HEK293 (cell line): Measurements from ENCODE around the gene SDR42E1.

Source experiments
- CTCF ChIA-PET: fragments of 350-600 bp; formaldehyde crosslinking; extraction: SDS; loops from one replicate; lab custom pipeline; 2021; ENCODE audit warnings: antibody characterized with exemption; lab: Yijun Ruan, JAX
- POLR2A ChIA-PET: fragments of 300-600 bp; formaldehyde crosslinking; extraction: SDS; loops from one replicate; lab custom pipeline; 2020; ENCODE audit warnings: antibody characterized with exemption, inconsistent platforms; lab: Yijun Ruan, JAX
- H3K27ac ChIP-seq: fragments of 200-500 bp; sonication (Bioruptor generic); 2 replicates; pipeline ENCODE4 v1.5.1; 2014; ENCODE audit warnings: low read depth, low read length, control low read depth, inconsistent platforms; ENCODE audit errors: extremely low read depth
- H3K36me3 ChIP-seq, 2 experiments: fragments of 200-500 bp in 1 of 2; sonication (Bioruptor generic) in 1 of 2; 1 replicate in 1 of 2; 2 replicates in 1 of 2; pipeline ENCODE4 v1.5.1; 2014 to 2017; ENCODE audit warnings: inconsistent platforms in 2 of 2, low read length in 2 of 2; ENCODE audit not compliant: control insufficient read depth in 2 of 2, insufficient read depth in 1 of 2
- H3K4me1 ChIP-seq: fragments of 200-500 bp; sonication (Bioruptor generic); 2 replicates; pipeline ENCODE4 v1.5.1; 2014; ENCODE audit warnings: mild to moderate bottlenecking, low read length, inconsistent platforms; ENCODE audit not compliant: control insufficient read depth, insufficient read depth
- H3K4me3 ChIP-seq: 2 replicates; pipeline ENCODE4 v1.5.1; 2011; ENCODE audit warnings: low read depth, mild to moderate bottlenecking, control low read depth, low read length, moderate library complexity
- H3K9me3 ChIP-seq: fragments of 200-500 bp; sonication (Bioruptor generic); 2 replicates; pipeline ENCODE4 v1.5.1; 2014; ENCODE audit warnings: low read depth, low read length, inconsistent platforms; ENCODE audit not compliant: control insufficient read depth, insufficient read depth
- GFI1B ChIP-seq: fragments of 450-650 bp; formaldehyde crosslinking; IDR thresholded peaks from 2 replicates; pipeline ENCODE4 v1.5.1; 2016; ENCODE audit warnings: missing biosample characterization, missing genetic modification characterization
- GLIS2 ChIP-seq: fragments of 450-650 bp; formaldehyde crosslinking; IDR thresholded peaks from 2 replicates; pipeline ENCODE4 v1.5.1; 2016; ENCODE audit warnings: missing biosample characterization, missing genetic modification characterization
- KLF10 ChIP-seq: fragments of 450-650 bp; IDR thresholded peaks from 2 replicates; pipeline ENCODE4 v1.5.1; 2018; ENCODE audit warnings: missing biosample characterization, mild to moderate bottlenecking, missing genetic modification characterization
- SP2 ChIP-seq: fragments of 450-650 bp; formaldehyde crosslinking; IDR thresholded peaks from 2 replicates; pipeline ENCODE4 v1.5.1; 2016; ENCODE audit warnings: missing biosample characterization, missing genetic modification characterization
- ZNF175 ChIP-seq: fragments of 450-650 bp; formaldehyde crosslinking; IDR thresholded peaks from 2 replicates; pipeline ENCODE4 v1.5.1; 2016; ENCODE audit warnings: missing biosample characterization, missing genetic modification characterization
- ZNF324 ChIP-seq: fragments of 450-650 bp; formaldehyde crosslinking; IDR thresholded peaks from 2 replicates; pipeline ENCODE4 v1.5.1; 2016; ENCODE audit warnings: missing biosample characterization, missing genetic modification characterization
- ZNF391 ChIP-seq: fragments of 450-650 bp; formaldehyde crosslinking; IDR thresholded peaks from 2 replicates; pipeline ENCODE4 v1.5.1; 2016; ENCODE audit warnings: low read depth, missing biosample characterization, missing genetic modification characterization, borderline replicate concordance
- ZNF423 ChIP-seq: fragments of 450-650 bp; formaldehyde crosslinking; IDR thresholded peaks from 2 replicates; pipeline ENCODE4 v1.5.1; 2016; ENCODE audit warnings: missing biosample characterization, missing genetic modification characterization
- ZNF48 ChIP-seq: fragments of 450-650 bp; formaldehyde crosslinking; IDR thresholded peaks from 2 replicates; pipeline ENCODE4 v1.5.1; 2016; ENCODE audit warnings: missing biosample characterization, missing genetic modification characterization
- ZNF623 ChIP-seq: fragments of 450-650 bp; formaldehyde crosslinking; IDR thresholded peaks from 2 replicates; pipeline ENCODE4 v1.5.1; 2016; ENCODE audit warnings: missing biosample characterization, missing genetic modification characterization
- ZNF777 ChIP-seq: fragments of 450-650 bp; formaldehyde crosslinking; IDR thresholded peaks from 2 replicates; pipeline ENCODE4 v1.5.1; 2017; ENCODE audit warnings: missing biosample characterization, missing genetic modification characterization, borderline replicate concordance
- TF ChIP-seq, protein P1 (sequence below): fragments of 450-650 bp; formaldehyde crosslinking; conservative IDR thresholded peaks from 2 replicates; pipeline ENCODE4 v1.5.1; 2016; ENCODE audit warnings: low read depth, missing biosample characterization, missing genetic modification characterization
- TF ChIP-seq, protein P2 (sequence below): fragments of 450-650 bp; formaldehyde crosslinking; IDR thresholded peaks from 2 replicates; pipeline ENCODE4 v1.5.1; 2016; ENCODE audit warnings: missing biosample characterization, missing genetic modification characterization, borderline replicate concordance
- TF ChIP-seq, protein P3 (sequence below): fragments of 450-650 bp; formaldehyde crosslinking; IDR thresholded peaks from 2 replicates; pipeline ENCODE4 v1.5.1; 2017; ENCODE audit warnings: missing biosample characterization, mild to moderate bottlenecking, missing genetic modification characterization, moderate library complexity

Gene SDR42E1

DNA sequence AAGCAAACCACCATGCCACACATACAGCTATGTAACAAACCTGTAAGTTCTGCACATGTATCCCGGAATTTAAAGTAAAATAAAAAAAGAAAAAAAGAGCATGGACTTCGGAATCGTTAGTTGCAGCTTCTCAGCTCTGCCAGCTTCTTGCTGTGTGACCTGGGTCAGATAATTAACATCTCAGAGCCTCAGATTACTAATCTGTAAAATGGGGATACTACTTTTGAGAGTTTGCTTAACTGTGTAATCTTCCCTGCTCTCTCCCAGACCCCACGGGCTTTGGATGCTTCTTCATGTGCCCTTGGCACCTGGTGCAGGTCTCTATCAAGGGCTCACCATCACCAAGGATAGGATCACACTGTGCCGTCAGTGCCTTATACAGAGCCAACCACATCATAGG lies 40.4 kb upstream of the SDR42E1 start (continued):
- TF ChIP-seq, protein P1, sequence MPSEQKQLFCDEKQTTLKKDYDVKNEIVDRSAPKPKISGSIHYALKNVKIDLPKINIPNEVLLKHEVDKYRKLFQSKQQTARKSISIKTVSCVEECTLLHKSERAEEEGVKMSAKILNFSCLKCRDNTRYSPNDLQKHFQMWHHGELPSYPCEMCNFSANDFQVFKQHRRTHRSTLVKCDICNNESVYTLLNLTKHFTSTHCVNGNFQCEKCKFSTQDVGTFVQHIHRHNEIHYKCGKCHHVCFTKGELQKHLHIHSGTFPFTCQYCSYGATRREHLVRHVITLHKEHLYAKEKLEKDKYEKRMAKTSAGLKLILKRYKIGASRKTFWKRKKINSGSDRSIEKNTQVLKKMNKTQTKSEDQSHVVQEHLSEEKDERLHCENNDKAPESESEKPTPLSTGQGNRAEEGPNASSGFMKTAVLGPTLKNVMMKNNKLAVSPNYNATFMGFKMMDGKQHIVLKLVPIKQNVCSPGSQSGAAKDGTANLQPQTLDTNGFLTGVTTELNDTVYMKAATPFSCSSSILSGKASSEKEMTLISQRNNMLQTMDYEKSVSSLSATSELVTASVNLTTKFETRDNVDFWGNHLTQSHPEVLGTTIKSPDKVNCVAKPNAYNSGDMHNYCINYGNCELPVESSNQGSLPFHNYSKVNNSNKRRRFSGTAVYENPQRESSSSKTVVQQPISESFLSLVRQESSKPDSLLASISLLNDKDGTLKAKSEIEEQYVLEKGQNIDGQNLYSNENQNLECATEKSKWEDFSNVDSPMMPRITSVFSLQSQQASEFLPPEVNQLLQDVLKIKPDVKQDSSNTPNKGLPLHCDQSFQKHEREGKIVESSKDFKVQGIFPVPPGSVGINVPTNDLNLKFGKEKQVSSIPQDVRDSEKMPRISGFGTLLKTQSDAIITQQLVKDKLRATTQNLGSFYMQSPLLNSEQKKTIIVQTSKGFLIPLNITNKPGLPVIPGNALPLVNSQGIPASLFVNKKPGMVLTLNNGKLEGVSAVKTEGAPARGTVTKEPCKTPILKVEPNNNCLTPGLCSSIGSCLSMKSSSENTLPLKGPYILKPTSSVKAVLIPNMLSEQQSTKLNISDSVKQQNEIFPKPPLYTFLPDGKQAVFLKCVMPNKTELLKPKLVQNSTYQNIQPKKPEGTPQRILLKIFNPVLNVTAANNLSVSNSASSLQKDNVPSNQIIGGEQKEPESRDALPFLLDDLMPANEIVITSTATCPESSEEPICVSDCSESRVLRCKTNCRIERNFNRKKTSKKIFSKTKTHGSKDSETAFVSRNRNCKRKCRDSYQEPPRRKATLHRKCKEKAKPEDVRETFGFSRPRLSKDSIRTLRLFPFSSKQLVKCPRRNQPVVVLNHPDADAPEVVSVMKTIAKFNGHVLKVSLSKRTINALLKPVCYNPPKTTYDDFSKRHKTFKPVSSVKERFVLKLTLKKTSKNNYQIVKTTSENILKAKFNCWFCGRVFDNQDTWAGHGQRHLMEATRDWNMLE (tag by site-specific recombination), result no peak
- TF ChIP-seq, protein P2, sequence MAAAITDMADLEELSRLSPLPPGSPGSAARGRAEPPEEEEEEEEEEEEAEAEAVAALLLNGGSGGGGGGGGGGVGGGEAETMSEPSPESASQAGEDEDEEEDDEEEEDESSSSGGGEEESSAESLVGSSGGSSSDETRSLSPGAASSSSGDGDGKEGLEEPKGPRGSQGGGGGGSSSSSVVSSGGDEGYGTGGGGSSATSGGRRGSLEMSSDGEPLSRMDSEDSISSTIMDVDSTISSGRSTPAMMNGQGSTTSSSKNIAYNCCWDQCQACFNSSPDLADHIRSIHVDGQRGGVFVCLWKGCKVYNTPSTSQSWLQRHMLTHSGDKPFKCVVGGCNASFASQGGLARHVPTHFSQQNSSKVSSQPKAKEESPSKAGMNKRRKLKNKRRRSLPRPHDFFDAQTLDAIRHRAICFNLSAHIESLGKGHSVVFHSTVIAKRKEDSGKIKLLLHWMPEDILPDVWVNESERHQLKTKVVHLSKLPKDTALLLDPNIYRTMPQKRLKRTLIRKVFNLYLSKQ (tag by site-specific recombination), result no peak
- no peak for TF ChIP-seq GFI1B (tag by site-specific recombination)

DNA sequence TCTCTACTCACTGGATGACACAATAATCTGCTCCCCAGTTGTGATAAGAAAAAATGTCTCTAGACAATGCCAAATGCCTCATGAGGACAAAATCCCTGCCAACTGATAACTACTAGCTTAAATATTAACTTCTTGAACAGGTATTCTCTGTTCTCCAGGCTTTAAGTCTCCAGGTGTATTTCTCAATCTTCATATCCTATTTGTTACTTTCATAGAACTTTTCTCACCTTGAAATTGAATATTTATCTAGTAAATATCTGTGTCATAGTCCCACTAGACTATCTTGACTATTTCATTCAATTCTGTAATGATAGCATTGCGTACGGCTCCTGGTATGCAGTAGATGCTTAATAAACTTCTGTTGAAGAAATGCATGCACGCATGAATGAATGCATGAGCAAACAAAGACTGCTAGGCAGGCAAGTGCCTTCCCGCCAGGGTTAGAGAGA lies 39.7 kb upstream of the SDR42E1 start:
- TF ChIP-seq ZNF48 (tag by site-specific recombination), result no peak
- no peak for TF ChIP-seq KLF10 (tag by site-specific recombination)
- TF ChIP-seq GFI1B (tag by site-specific recombination), result no peak
- TF ChIP-seq, protein P3, sequence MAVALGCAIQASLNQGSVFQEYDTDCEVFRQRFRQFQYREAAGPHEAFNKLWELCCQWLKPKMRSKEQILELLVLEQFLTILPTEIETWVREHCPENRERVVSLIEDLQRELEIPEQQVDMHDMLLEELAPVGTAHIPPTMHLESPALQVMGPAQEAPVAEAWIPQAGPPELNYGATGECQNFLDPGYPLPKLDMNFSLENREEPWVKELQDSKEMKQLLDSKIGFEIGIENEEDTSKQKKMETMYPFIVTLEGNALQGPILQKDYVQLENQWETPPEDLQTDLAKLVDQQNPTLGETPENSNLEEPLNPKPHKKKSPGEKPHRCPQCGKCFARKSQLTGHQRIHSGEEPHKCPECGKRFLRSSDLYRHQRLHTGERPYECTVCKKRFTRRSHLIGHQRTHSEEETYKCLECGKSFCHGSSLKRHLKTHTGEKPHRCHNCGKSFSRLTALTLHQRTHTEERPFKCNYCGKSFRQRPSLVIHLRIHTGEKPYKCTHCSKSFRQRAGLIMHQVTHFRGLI (tag by site-specific recombination), result no peak
- TF ChIP-seq ZNF777 (tag by site-specific recombination), result no peak
- TF ChIP-seq ZNF175 (tag by site-specific recombination), result no peak
- Histone ChIP-seq H3K4me1 (no peaks in the 10 kb centered on the region), H3K36me3 (no peaks in the 10 kb centered on the region), H3K27ac (no peak overlapping the region), H3K9me3 (no peaks in the 10 kb centered on the region), H3K4me3 (no peak overlapping the region)
- ChIA-PET POLR2A (no interaction called here), CTCF (interaction anchor here (0.6 kb wide), 1 partner anchor 922 kb away, joined by 5 read pairs; no protein-coding TSS in a partner anchor)

DNA sequence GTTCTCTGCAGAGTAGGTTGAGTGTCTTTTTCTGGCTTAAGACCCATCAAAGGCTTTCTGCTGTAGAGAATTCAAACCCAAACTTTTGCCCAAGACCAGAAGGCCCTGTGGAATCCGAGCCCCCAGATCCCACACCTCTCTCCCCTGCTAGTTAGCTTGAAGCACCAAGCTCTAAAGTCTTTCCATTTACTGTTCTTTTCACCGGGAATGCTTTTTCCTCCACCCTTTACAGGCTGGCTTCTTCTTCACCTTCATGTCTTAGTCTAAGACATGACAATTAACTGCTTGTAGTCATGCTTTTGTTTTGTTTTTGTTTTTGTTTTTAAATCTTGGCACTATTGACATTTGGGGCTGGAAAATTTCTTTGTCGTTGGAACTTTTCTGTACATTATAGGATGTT lies 39.2 kb upstream of the SDR42E1 start:
- Histone ChIP-seq H3K4me1 (no peaks in the 10 kb centered on the region), H3K4me3 (no peak overlapping the region), H3K27ac (no peak overlapping the region), H3K36me3 (no peaks in the 10 kb centered on the region), H3K9me3 (no peaks in the 10 kb centered on the region)
- POLR2A ChIA-PET, result no interaction called here
- CTCF ChIA-PET, result interaction anchor here (0.6 kb wide), 2 partner anchors 210 to 921 kb away, joined by 3 to 5 read pairs; no protein-coding TSS in a partner anchor
- no peak for TF ChIP-seq ZNF324
- no peak for TF ChIP-seq GLIS2 (tag by site-specific recombination)
- TF ChIP-seq, protein P2 (tag by site-specific recombination), result no peak
- no peak for TF ChIP-seq ZNF423
- no peak for TF ChIP-seq ZNF623 (tag by site-specific recombination)
- no peak for TF ChIP-seq ZNF391 (tag by site-specific recombination)
- no peak for TF ChIP-seq SP2
